ENCODE measurements around the gene REN.

- TF ChIP-seq POLR2A (IDR thresholded peaks at IDR 0.05) (no peak), CTCF (IDR thresholded peaks at IDR 0.05) (no peak)
Measured at GRCh38 chr1:204212715-204213114, 46.6 kb upstream of the REN start.
